ENCODE results near the gene ACACB. TPM values are rescaled to one million over a fixed set of nuclear protein-coding genes. Genes with fewer than 3 reads are reported as not detected.

ACACB gene
- total RNA-seq, 1 experiment from 2014 or later = 26.2 TPM

DNA sequence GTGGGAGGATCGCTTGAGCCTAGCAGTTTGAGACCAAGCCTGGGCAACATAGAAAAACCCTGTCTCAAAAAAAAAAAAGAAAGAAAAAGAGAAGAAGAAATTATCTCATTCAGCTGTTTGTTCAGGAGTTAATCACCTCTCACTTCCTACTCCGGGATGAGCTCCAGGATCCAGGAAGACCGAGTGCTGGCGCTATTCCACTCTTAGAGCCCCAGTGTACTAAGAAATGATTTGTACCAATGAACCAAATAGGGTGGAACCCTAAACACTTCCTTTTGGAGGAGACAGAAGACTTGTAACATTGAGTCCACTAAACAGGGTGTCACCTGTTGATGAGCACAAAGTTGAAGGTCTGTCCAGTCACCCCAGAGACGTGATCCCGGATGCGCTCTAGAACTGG lies 26.7 kb upstream of the ACACB start:
- no TSS peak for BruUV-seq (replicated peaks)
- no peaks in the 10 kb centered on the region for H3K9me3 Mint-ChIP-seq (ENCODE audit: unreplicated experiment)

DNA sequence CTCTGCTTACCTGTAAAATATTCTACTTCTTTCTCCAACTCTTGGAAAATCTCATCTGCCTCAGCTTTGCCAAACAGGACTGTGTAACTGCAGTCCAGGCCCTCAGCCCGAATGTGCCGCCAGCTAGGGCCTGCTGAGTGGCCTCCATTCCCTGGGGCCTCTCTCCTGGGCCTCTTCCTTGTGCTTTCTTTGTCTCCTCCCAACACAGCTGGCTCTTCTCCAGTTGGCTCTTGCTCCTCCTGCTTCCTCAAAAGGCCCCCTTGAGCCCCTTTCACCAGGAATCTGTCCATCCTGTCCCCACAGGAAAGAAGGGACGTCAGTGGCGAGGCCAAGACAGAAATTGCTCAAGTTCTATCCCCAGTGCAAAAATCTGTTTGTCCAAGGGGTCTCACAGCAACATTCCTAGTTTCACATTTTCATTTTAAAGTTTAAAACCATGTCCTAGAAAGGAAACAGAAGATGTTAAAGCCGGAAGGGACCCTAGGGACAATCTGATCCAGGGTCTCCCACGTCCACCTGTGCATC lies 23.8 kb upstream of the ACACB start:
- Mint-ChIP-seq H3K36me3 (ENCODE audit: insufficient read depth, unreplicated experiment) (peaks cover 53% of the 10 kb centered on the region), H3K27me3 (ENCODE audit: insufficient read depth, unreplicated experiment) (no peaks in the 10 kb centered on the region), H3K27ac (ENCODE audit: unreplicated experiment) (peak overlapping the region; percentile 81), H3K4me1 (ENCODE audit: low read depth, unreplicated experiment) (peaks cover 8% of the 10 kb centered on the region), H3K4me3 (ENCODE audit: unreplicated experiment) (peak overlapping the region; percentile 77), H3K9me3 (ENCODE audit: unreplicated experiment) (no peaks in the 10 kb centered on the region)
- Histone ChIP-seq H3K4me1 (no peaks in the 10 kb centered on the region; the same call in 1 of the 2 replicates), H3K4me3 (ENCODE audit: low read depth, low read length) (peak overlapping the region; percentile 49), H3K36me3 (ENCODE audit: control insufficient read depth, insufficient read depth, low read length) (peaks cover 1% of the 10 kb centered on the region; the same call in 1 of the 2 replicates), H3K9me3 (no peaks in the 10 kb centered on the region), H3K27me3 (replicated peaks; ENCODE audit: control insufficient read depth, insufficient read depth, low read length) (no peaks in the 10 kb centered on the region)
- TF ChIP-seq, protein P1, sequence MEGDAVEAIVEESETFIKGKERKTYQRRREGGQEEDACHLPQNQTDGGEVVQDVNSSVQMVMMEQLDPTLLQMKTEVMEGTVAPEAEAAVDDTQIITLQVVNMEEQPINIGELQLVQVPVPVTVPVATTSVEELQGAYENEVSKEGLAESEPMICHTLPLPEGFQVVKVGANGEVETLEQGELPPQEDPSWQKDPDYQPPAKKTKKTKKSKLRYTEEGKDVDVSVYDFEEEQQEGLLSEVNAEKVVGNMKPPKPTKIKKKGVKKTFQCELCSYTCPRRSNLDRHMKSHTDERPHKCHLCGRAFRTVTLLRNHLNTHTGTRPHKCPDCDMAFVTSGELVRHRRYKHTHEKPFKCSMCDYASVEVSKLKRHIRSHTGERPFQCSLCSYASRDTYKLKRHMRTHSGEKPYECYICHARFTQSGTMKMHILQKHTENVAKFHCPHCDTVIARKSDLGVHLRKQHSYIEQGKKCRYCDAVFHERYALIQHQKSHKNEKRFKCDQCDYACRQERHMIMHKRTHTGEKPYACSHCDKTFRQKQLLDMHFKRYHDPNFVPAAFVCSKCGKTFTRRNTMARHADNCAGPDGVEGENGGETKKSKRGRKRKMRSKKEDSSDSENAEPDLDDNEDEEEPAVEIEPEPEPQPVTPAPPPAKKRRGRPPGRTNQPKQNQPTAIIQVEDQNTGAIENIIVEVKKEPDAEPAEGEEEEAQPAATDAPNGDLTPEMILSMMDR (IDR thresholded peaks at IDR 0.05; ENCODE audit: insufficient read depth in 1 of 2, low read depth in 1 of 2, low read length in 1 of 2, severe bottlenecking in 1 of 2, unreplicated experiment in 1 of 2) = no peak
- POLR2A ChIA-PET = no interaction called here
- CTCF ChIA-PET = interaction anchor here (0.5 to 1.5 kb wide), 8 partner anchors 19 to 325 kb away, joined by 3 to 5 read pairs (median 3); no protein-coding TSS in a partner anchor
- no peak for DNase-seq
- BruUV-seq (replicated peaks) = no TSS peak
- intact Hi-C loops (cut with micrococcal nuclease; ENCODE audit: unreplicated experiment) = loop anchor here (1.0 to 5.0 kb wide), 4 partner anchors 40 to 324 kb away; partner anchors contain the start of gene USP30

More for the DNA sequence above, 26.7 kb upstream of the ACACB start:
- Histone ChIP-seq H3K4me3 (ENCODE audit: low read depth, low read length) (no peak overlapping the region), H3K27me3 (replicated peaks; ENCODE audit: control insufficient read depth, insufficient read depth, low read length) (no peaks in the 10 kb centered on the region), H3K36me3 (ENCODE audit: control insufficient read depth, insufficient read depth, low read length) (peaks cover 1% of the 10 kb centered on the region; the same call in 1 of the 2 replicates), H3K9me3 (no peaks in the 10 kb centered on the region), H3K4me1 (no peaks in the 10 kb centered on the region; the same call in 1 of the 2 replicates)
- Mint-ChIP-seq H3K27ac (ENCODE audit: unreplicated experiment) (no peak overlapping the region), H3K4me1 (ENCODE audit: low read depth, unreplicated experiment) (peaks cover 8% of the 10 kb centered on the region), H3K36me3 (ENCODE audit: insufficient read depth, unreplicated experiment) (peaks cover 48% of the 10 kb centered on the region), H3K4me3 (ENCODE audit: unreplicated experiment) (no peak overlapping the region), H3K27me3 (ENCODE audit: insufficient read depth, unreplicated experiment) (no peaks in the 10 kb centered on the region)
- ChIA-PET CTCF (interaction anchor here (0.6 to 0.7 kb wide), 2 partner anchors 201 to 274 kb away, joined by 3 read pairs; no protein-coding TSS in a partner anchor), POLR2A (no interaction called here)
- TF ChIP-seq, protein P1 (IDR thresholded peaks at IDR 0.05; ENCODE audit: insufficient read depth in 1 of 2, low read depth in 1 of 2, low read length in 1 of 2, severe bottlenecking in 1 of 2, unreplicated experiment in 1 of 2) = no peak
- no peak for DNase-seq
- intact Hi-C loops (cut with micrococcal nuclease; ENCODE audit: unreplicated experiment) = loop anchor here (5.0 kb wide), 1 partner anchor 122 kb away; no protein-coding TSS in a partner anchor

DNA sequence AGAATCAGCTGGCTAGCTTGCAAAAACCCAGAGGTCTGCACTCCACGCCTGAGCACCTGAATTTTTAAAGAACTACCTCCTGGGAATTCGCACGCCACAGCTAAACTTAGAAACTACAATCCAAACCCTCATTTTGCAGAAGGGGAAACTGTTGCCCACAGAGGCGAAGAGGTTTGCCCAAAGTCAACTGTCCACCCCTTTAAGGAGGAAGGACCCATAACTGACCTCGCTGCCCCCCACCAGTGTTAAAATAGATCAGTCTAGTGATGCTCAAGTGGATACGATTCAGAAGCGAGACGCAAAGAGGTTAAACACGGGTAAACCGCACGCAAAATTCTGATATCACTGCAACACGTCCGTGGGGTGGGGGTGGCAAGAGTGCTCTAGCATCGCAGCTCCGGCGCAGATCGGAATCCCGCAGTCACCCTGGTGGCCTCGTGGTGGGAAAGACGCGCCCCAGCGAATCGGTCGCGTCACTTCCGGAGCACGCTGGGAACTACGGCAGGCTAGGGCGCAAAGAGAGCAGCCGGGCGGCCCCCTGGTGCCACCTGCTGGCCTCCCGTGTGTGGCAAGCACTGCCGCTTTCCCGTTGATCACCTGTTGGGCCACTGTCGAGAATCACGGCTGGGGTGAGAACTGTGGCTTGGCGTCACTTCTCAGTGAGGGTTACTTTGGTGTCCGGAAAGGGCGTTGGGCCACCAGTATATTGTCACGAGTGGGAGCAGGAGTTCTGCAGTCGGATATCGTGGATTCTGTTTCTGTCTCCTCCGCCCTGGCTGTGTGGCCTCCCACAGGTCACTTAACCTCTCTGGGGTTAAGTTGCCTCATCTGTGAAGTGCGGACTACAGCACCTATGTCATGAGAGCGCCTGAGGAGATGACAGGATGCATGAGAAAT lies 23.1 kb upstream of the ACACB start, which contains the start of gene ALKBH2:
Gene ALKBH2 (minus strand): TSS at position 451 of the 897 bp plus-strand sequence. CDS start 686 bp downstream, outside the sequence.
- Histone ChIP-seq H3K36me3 (ENCODE audit: control insufficient read depth, insufficient read depth, low read length) (peaks cover 1% of the 10 kb centered on the region; the same call in 1 of the 2 replicates), H3K27me3 (replicated peaks; ENCODE audit: control insufficient read depth, insufficient read depth, low read length) (no peaks in the 10 kb centered on the region), H3K9me3 (no peaks in the 10 kb centered on the region), H3K4me3 (ENCODE audit: low read depth, low read length) (peak within 1 kb of the TSS; percentile 49), H3K4me1 (no peaks in the 10 kb centered on the region; the same call in 1 of the 2 replicates)
- TF ChIP-seq, protein P1 (IDR thresholded peaks at IDR 0.05; ENCODE audit: insufficient read depth in 1 of 2, low read depth in 1 of 2, low read length in 1 of 2, severe bottlenecking in 1 of 2, unreplicated experiment in 1 of 2) = peak; percentile 94 to 95
- CTCF ChIA-PET = interaction anchor here (0.5 to 1.5 kb wide), 8 partner anchors 19 to 325 kb away, joined by 3 to 5 read pairs (median 3); no protein-coding TSS in a partner anchor
- peak; percentile 93 to 94 for DNase-seq
- POLR2A ChIA-PET = no interaction called here
- intact Hi-C loops (cut with micrococcal nuclease; ENCODE audit: unreplicated experiment) = loop anchor here (1.0 to 5.0 kb wide), 4 partner anchors 40 to 324 kb away; partner anchors contain the start of gene USP30
- H3K9me3 Mint-ChIP-seq (ENCODE audit: unreplicated experiment) = no peaks in the 10 kb centered on the region
- peak within 1 kb of the TSS; percentile 77 for H3K4me3 Mint-ChIP-seq (ENCODE audit: unreplicated experiment)
- H3K27ac Mint-ChIP-seq (ENCODE audit: unreplicated experiment) = peak within 1 kb of the TSS; percentile 81
- BruUV-seq (replicated peaks) = TSS peak; percentile 83
- H3K4me1 Mint-ChIP-seq (ENCODE audit: low read depth, unreplicated experiment) = peaks cover 8% of the 10 kb centered on the region
- no peaks in the 10 kb centered on the region for H3K27me3 Mint-ChIP-seq (ENCODE audit: insufficient read depth, unreplicated experiment)
- peaks cover 60% of the 10 kb centered on the region for H3K36me3 Mint-ChIP-seq (ENCODE audit: insufficient read depth, unreplicated experiment)
